GM23248 (cell line): Measurements from ENCODE around the gene FREM1.

Source experiments
- EZH2 ChIP-seq: fragments of 200-600 bp; sonication (generic); IDR thresholded peaks from 2 replicates; pipeline ENCODE4 v1.6.1; 2018; ENCODE audit warnings: antibody characterized with exemption, mild to moderate bottlenecking; ENCODE audit not compliant: insufficient read depth, poor library complexity, severe bottlenecking
- EZH2phosphoT487 ChIP-seq: fragments of 200-600 bp; sonication (generic); IDR thresholded peaks from 2 replicates; pipeline ENCODE4 v1.6.1; 2018; ENCODE audit warnings: antibody characterized with exemption, moderate library complexity, mild to moderate bottlenecking, low read depth; ENCODE audit not compliant: insufficient read depth

DNA sequence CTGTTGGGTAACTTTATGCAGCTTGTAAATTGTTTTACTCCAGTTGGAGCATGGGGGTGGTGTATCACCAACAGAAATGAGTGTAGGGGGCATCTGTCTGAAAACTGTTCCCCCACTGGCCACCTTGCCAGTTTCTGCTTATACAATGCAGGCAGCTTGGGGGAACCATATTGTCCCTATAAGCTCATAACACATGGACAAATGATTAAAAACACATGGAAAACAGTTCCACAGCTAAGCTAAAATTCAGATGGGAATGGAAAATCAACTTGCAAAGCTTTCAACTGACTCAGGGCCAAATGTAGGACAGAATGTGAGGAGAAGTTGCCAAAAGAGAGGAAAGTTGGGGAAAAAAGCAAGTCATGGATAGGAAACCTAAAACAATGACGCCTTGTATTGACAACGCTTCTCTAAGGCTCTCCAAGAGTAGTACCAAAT lies 179.7 kb downstream of the FREM1 start:
- TF ChIP-seq EZH2 (no peak), EZH2phosphoT487 (no peak)
